CD4-positive, alpha-beta T cell treated with Interleukin-2 at 100 ng/mL for 4 hours (primary cell): ENCODE measurements around the gene PKHD1.

ENCODE experiments used
- DNase-seq: peaks from one replicate; pipeline ENCODE4 v3.0.0-alpha.2; 2020; ENCODE audit warnings: low spot score

The PKHD1 gene

GRCh38 chr6:51800603-51801002, 286.8 kb downstream of the PKHD1 start:
- no peak for DNase-seq

GRCh38 chr6:51793393-51793792, 294.0 kb downstream of the PKHD1 start:
- no peak for DNase-seq

- DNase-seq = no peak
These were observed 295.0 kb downstream of the PKHD1 start for GRCh38 chr6:51792273-51793030.

- no peak for DNase-seq
These were observed 296.5 kb downstream of the PKHD1 start for GRCh38 chr6:51790946-51791345.

- DNase-seq = no peak
These were observed 299.3 kb downstream of the PKHD1 start for GRCh38 chr6:51788121-51788520.

GRCh38 chr6:51778666-51779065, 308.7 kb downstream of the PKHD1 start:
- no peak for DNase-seq

- DNase-seq = no peak
These were observed 309.8 kb downstream of the PKHD1 start for GRCh38 chr6:51777618-51778017.

GRCh38 chr6:51775942-51776860, 311.2 kb downstream of the PKHD1 start:
- DNase-seq = no peak

- no peak for DNase-seq
These were observed 319.3 kb downstream of the PKHD1 start for GRCh38 chr6:51768087-51768486.

GRCh38 chr6:51765230-51765629, 322.2 kb downstream of the PKHD1 start:
- no peak for DNase-seq

GRCh38 chr6:51753635-51754034, 333.8 kb downstream of the PKHD1 start:
- DNase-seq = no peak

GRCh38 chr6:51743999-51744398, 343.4 kb downstream of the PKHD1 start:
- DNase-seq = no peak

GRCh38 chr6:51740658-51741057, 346.8 kb downstream of the PKHD1 start:
- DNase-seq = no peak

GRCh38 chr6:51738614-51739013, 348.8 kb downstream of the PKHD1 start:
- no peak for DNase-seq

GRCh38 chr6:51737580-51738360, 349.6 kb downstream of the PKHD1 start:
- no peak for DNase-seq

- DNase-seq = no peak
These were observed 362.3 kb downstream of the PKHD1 start for GRCh38 chr6:51725155-51725554.

GRCh38 chr6:51720327-51720726, 367.1 kb downstream of the PKHD1 start:
- DNase-seq = no peak

GRCh38 chr6:51719297-51719696, 368.1 kb downstream of the PKHD1 start:
- DNase-seq = no peak

- DNase-seq = no peak
These were observed 368.9 kb downstream of the PKHD1 start for GRCh38 chr6:51718533-51718932.

GRCh38 chr6:51717477-51717876, 369.9 kb downstream of the PKHD1 start:
- DNase-seq = no peak

GRCh38 chr6:51711876-51712275, 375.5 kb downstream of the PKHD1 start:
- no peak for DNase-seq

GRCh38 chr6:51706086-51706485, 381.3 kb downstream of the PKHD1 start:
- DNase-seq = no peak
